ENCODE measurements around the gene INSR.

- no peak for TF ChIP-seq EZH2phosphoT487 (IDR thresholded peaks at IDR 0.05; ENCODE audit: insufficient read depth, low read depth)
- no peak for TF ChIP-seq EZH2 (IDR thresholded peaks at IDR 0.05; ENCODE audit: insufficient read depth, poor library complexity, severe bottlenecking)
Observed at GRCh38 chr19:7126132-7126531, 168.1 kb downstream of the INSR start.
